Smooth muscle cell (in vitro differentiated cells): ENCODE measurements around the gene ZDHHC8. TPM values are rescaled to one million over a fixed set of nuclear protein-coding genes. Genes with fewer than 3 reads are reported as not detected.

Experiments used
- DNase-seq: peaks from one replicate; lab custom pipeline; 2025; ENCODE audit not compliant: unreplicated experiment; lab: John Stamatoyannopoulos, UW
- H2AFZ ChIP-seq: fragments of 200-600 bp; sonication (generic); 2 replicates; pipeline ENCODE4 v1.6.0; 2016; ENCODE audit warnings: antibody characterized with exemption, low read depth, mild to moderate bottlenecking
- H3F3A ChIP-seq: fragments of 200-600 bp; sonication (generic); 2 replicates; pipeline ENCODE4 v1.6.0; 2017; ENCODE audit warnings: antibody characterized with exemption, low read depth
- H3K27ac ChIP-seq: fragments of 200-600 bp; sonication (generic); 2 replicates; pipeline ENCODE4 v1.5.1; 2016; ENCODE audit warnings: low read depth, mild to moderate bottlenecking
- H3K27me3 ChIP-seq: fragments of 200-600 bp; sonication (generic); 2 replicates; pipeline ENCODE4 v1.6.1; 2016; ENCODE audit warnings: low read depth, mild to moderate bottlenecking
- H3K36me3 ChIP-seq: fragments of 200-600 bp; sonication (generic); 2 replicates; pipeline ENCODE4 v1.5.1; 2016; ENCODE audit warnings: low read depth
- H3K4me1 ChIP-seq: fragments of 200-600 bp; sonication (generic); 2 replicates; pipeline ENCODE4 v1.5.1; 2016; ENCODE audit warnings: low read depth
- H3K4me2 ChIP-seq: fragments of 200-600 bp; sonication (generic); 2 replicates; pipeline ENCODE4 v1.6.0; 2016; ENCODE audit warnings: mild to moderate bottlenecking
- H3K4me3 ChIP-seq: fragments of 200-600 bp; sonication (generic); 2 replicates; pipeline ENCODE4 v1.5.1; 2016; ENCODE audit warnings: mild to moderate bottlenecking
- H3K79me2 ChIP-seq: fragments of 200-600 bp; sonication (generic); 2 replicates; pipeline ENCODE4 v1.6.0; 2016; ENCODE audit warnings: low read depth, mild to moderate bottlenecking
- H3K9ac ChIP-seq: fragments of 200-600 bp; sonication (generic); 2 replicates; pipeline ENCODE4 v1.6.0; 2016; ENCODE audit warnings: low read depth
- H3K9me3 ChIP-seq: fragments of 200-600 bp; sonication (generic); replicated peaks from 2 replicates; pipeline ENCODE4 v1.5.1; 2016; ENCODE audit warnings: low read depth
- H4K20me1 ChIP-seq: fragments of 200-600 bp; sonication (generic); 2 replicates; pipeline ENCODE4 v1.6.0; 2016; ENCODE audit warnings: low read depth
- CTCF ChIP-seq: fragments of 200-600 bp; sonication (generic); IDR thresholded peaks from 2 replicates; pipeline ENCODE4 v1.5.1; 2017; ENCODE audit warnings: borderline replicate concordance, mild to moderate bottlenecking, antibody characterized with exemption; ENCODE audit not compliant: insufficient read depth, poor library complexity, severe bottlenecking
- WGBS: methylation state at CpG from one replicate; pipeline ENCODE4 v1.1.7; 2016; ENCODE audit warnings: low lambda C conversion rate; 5-methylcytosine and 5-hydroxymethylcytosine counted together
- polyA plus RNA-seq: library from polyadenylated mRNA; unstranded; fragments of >200 nt; fragmentation: Nextera tagmentation; extraction: Ambion mirVana; gene quantifications from 2 replicates; pipeline ENCODE4 v1.2.1, GENCODE V29; 2016
- total RNA-seq: library from RNA; depleted of rRNA; stranded (reverse); fragments of >200 nt; gene quantifications from 2 replicates; pipeline ENCODE4 v1.2.3, GENCODE V29; 2014

Gene ZDHHC8
- total and polyA plus RNA-seq, 2 experiments from 2014 or later: 12.7 to 53.9 TPM

- peaks cover 5% of the 10 kb centered on the region for H3K36me3 ChIP-seq
- no peak overlapping the region for H3K4me3 ChIP-seq
- H3K9me3 ChIP-seq: no peaks in the 10 kb centered on the region
- no peak overlapping the region for H3K27ac ChIP-seq
- 99% methylated on average over 9 of the region's 13 CpGs for WGBS
- no peaks in the 10 kb centered on the region for H3K27me3 ChIP-seq
- H3F3A ChIP-seq: peaks cover 4% of the 10 kb centered on the region
- TF ChIP-seq CTCF: no peak
- peaks cover 41% of the 10 kb centered on the region for H4K20me1 ChIP-seq
- DNase-seq: no peak
- peaks cover 6% of the 10 kb centered on the region for H3K4me1 ChIP-seq
- no peak overlapping the region for H3K4me2 ChIP-seq
- H3K9ac ChIP-seq: no peak overlapping the region
- H3K79me2 ChIP-seq: peaks cover 39% of the 10 kb centered on the region
- H2AFZ ChIP-seq: no peak overlapping the region
These were observed 8.1 kb upstream of the ZDHHC8 start for GRCh38 chr22:20123366-20124082.

GRCh38 chr22:20124083-20124787 is 7.4 kb upstream of the ZDHHC8 start:
- Histone ChIP-seq H3K27me3 (no peaks in the 10 kb centered on the region), H3K4me2 (no peak overlapping the region), H3F3A (peaks cover 7% of the 10 kb centered on the region), H3K4me1 (no peaks in the 10 kb centered on the region), H2AFZ (no peak overlapping the region), H3K79me2 (peaks cover 32% of the 10 kb centered on the region), H3K36me3 (peaks cover 5% of the 10 kb centered on the region), H3K9ac (no peak overlapping the region), H3K27ac (no peak overlapping the region), H3K9me3 (no peaks in the 10 kb centered on the region), H3K4me3 (no peak overlapping the region), H4K20me1 (peaks cover 38% of the 10 kb centered on the region)
- WGBS: 98% methylated on average over 7 of the region's 11 CpGs
- no peak for TF ChIP-seq CTCF
- DNase-seq: no peak

DNA sequence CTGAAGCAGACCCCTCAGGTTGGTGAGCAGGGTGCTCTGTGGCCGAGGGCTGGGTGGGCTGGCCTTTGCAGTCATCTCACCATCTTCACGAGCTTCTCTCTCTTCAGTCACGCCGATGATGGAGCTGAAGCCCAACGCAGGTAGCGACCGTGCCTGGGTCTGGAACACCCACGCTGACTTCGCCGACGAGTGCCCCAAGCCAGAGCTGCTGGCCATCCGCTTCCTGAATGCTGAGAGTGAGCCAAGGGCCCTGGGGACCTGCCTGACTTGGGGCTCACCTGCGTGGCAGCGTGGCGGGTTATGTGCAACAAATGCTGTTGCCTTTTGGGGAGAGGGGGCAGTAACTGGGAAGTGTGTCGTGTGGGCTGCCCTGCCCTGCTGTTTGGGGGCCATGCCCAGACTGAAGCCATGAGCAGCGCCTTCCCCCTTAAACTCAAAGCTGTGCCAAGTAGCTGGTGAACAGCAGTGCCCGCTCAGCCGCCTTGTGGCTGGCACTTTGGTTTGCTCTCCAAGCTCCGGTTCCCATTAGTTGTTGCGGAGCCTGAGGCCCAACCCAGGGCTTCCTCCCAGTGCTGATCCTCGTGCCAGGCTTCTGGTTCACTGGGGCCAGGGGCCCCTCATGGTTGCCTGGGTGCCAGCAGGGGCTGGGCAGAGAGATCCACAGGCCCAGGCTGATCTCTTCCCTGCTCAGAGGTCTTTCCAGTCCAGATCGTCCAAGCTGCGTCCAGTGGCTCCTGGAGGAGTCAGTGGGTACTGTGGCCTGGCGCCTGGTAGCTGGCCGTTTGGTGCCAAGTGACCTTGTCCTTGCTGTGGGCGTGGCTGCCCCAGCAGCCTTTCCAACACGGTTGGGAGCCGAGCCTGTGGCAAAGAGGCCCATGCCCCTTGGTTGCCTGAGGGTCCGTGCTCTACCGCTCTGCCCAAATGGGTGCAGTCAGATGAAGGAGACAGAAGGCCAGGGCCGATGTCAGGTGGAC is 6.1 kb upstream of the ZDHHC8 start:
- no peak for TF ChIP-seq CTCF
- no peak overlapping the region for H3K9ac ChIP-seq
- no peak overlapping the region for H3K27ac ChIP-seq
- no peak overlapping the region for H3K4me2 ChIP-seq
- H3F3A ChIP-seq: peaks cover 12% of the 10 kb centered on the region
- H2AFZ ChIP-seq: no peak overlapping the region
- 97% methylated on average over 32 of the region's 32 CpGs for WGBS
- H3K36me3 ChIP-seq: peaks cover 5% of the 10 kb centered on the region
- no peak for DNase-seq
- H3K79me2 ChIP-seq: peaks cover 20% of the 10 kb centered on the region
- no peaks in the 10 kb centered on the region for H3K4me1 ChIP-seq
- peaks cover 34% of the 10 kb centered on the region for H4K20me1 ChIP-seq
- no peak overlapping the region for H3K4me3 ChIP-seq
- no peaks in the 10 kb centered on the region for H3K27me3 ChIP-seq
- no peaks in the 10 kb centered on the region for H3K9me3 ChIP-seq
